ENCODE results near the gene LDAH. TPM values are rescaled to one million over a fixed set of nuclear protein-coding genes. Genes with fewer than 3 reads are reported as not detected.

Gene LDAH
- total RNA-seq, 2 donors from 2014 or later, result 3.5 to 6.0 TPM

DNA sequence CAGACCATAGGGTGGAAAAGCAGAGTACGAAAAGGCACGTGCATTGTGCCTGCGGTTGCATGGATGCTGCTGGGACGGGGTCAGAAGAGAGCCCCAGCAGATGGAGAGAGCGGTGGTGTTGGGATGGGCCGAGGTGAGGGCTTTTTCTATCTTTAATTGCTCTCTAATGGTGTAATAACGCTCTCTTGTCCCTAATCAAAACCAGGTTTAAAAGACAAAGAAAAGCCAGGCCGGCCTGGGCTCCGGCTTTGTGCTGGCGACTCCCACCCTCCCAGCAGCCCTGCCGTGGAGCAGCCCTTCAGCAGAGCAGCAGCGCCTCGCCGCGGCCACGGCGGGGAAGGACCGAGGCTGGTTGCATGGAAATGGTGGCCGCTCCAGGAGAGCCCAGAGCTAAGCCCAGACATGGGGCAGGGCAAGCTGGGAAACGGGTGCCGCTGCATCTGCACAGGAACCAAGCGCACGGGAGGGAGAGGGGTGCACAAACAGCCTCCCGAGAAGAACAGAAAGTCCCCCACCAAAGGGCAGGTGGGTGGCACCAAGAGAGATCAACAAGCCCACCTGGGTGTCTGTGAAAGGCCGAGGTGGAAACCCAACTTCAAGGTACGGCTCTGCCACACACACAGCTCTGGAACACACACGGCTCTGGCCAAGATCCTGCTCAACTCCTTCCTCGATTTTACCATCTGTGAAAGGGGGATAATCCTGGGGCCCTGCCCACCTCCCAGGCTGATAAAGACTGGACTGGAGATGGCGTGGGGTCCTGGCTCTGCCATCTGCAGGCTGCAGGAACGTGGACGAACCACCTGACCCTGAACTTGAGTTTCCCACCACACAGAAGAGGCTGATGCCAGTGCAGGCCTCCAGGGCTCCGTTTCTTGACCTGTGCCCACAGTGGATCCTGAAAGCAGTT, 187.0 kb downstream of the LDAH start:
- no peak overlapping the region for H3K4me3 ChIP-seq

DNA sequence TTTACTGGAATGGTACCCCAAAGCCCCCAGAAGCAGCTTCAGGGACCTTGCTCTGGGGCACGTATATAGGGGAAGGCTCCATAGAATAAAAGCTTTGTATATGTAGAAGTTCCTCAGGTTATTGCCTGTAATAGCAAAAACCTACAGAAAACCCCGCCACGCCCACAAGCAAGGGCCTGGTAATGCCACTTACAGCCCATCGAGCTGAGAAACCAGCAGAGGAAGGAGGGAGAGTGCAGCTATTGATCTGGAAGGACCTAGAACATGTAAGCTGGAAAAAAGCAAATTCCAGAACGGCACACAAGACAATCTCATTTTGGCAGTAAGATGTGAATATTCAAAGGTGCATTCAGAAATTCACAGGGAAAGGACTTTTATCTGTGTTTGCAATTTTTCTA, 187.8 kb downstream of the LDAH start:
- Histone ChIP-seq H3K4me1 (peaks cover 0 to 54% of the 10 kb centered on the region in 2 donors), H3K9me3 (no peaks in the 10 kb centered on the region), H3K27me3 (no peaks in the 10 kb centered on the region), H3K4me3 (no peak overlapping the region), H3K27ac (peak overlapping the region; percentile 87 to 91), H3K36me3 (peaks cover 15% of the 10 kb centered on the region)
- no peak for DNase-seq (ENCODE audit: low spot score)
- TF ChIP-seq, protein P1, sequence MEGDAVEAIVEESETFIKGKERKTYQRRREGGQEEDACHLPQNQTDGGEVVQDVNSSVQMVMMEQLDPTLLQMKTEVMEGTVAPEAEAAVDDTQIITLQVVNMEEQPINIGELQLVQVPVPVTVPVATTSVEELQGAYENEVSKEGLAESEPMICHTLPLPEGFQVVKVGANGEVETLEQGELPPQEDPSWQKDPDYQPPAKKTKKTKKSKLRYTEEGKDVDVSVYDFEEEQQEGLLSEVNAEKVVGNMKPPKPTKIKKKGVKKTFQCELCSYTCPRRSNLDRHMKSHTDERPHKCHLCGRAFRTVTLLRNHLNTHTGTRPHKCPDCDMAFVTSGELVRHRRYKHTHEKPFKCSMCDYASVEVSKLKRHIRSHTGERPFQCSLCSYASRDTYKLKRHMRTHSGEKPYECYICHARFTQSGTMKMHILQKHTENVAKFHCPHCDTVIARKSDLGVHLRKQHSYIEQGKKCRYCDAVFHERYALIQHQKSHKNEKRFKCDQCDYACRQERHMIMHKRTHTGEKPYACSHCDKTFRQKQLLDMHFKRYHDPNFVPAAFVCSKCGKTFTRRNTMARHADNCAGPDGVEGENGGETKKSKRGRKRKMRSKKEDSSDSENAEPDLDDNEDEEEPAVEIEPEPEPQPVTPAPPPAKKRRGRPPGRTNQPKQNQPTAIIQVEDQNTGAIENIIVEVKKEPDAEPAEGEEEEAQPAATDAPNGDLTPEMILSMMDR (IDR thresholded peaks at IDR 0.05), result no peak

More for the DNA sequence above, 187.0 kb downstream of the LDAH start:
- H3K27ac ChIP-seq, result peak overlapping the region; percentile 87 to 91
- TF ChIP-seq, protein P1 (IDR thresholded peaks at IDR 0.05), result peak; percentile 93 to 96
- DNase-seq (ENCODE audit: low spot score), result peak; percentile 89
- peaks cover 0 to 59% of the 10 kb centered on the region in 2 donors for H3K4me1 ChIP-seq
- H3K9me3 ChIP-seq, result no peaks in the 10 kb centered on the region
- H3K36me3 ChIP-seq, result peaks cover 22% of the 10 kb centered on the region
- no peaks in the 10 kb centered on the region for H3K27me3 ChIP-seq

DNA sequence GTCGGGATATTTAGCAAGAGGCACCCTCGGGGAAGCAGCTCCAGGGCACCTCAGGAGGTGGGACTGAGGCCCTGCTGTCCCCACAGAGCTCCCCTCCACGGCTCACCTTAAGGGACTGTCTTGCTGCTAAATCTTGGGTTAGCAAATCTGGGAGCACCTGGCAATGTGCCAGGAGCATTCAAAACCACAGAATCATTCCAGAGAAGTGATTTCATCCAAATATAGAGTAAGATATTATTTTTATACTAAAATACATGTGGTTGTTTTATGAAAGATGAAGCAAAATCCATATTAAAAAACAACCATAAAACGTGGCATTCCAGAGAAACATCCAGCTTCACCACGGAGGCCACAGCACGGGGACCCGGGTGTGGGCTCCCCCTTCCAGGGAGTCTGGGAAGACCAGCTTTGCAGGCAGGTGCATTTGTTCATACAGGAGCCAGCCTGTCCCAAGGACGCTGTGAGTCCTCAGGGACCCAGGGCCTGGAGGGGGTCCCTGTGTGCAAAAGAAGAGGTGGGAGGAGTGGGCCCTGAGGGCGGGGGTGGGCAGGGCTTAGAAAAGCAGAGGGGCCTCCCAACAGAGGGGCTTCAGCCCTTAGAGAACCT, 188.3 kb downstream of the LDAH start:
- TF ChIP-seq, protein P1 (IDR thresholded peaks at IDR 0.05), result no peak

More for the DNA sequence above, 188.3 kb downstream of the LDAH start:
- Histone ChIP-seq H3K27ac (peak overlapping the region; percentile 87 to 91), H3K36me3 (peaks cover 12% of the 10 kb centered on the region), H3K9me3 (no peaks in the 10 kb centered on the region), H3K4me3 (no peak overlapping the region), H3K27me3 (no peaks in the 10 kb centered on the region), H3K4me1 (peaks cover 0 to 54% of the 10 kb centered on the region in 2 donors)
- DNase-seq (ENCODE audit: low spot score), result no peak

Other genes starting within 250 kb of the LDAH start
- gene HS1BP3, start 172.0 kb downstream of the LDAH start, total RNA-seq, result 10 to 100 TPM; 19.5 to 26.0 TPM
- 1 to 10 TPM; 1.1 to 1.7 TPM for gene GDF7, start 156.0 kb downstream of the LDAH start, total RNA-seq
- 10 to 100 TPM; 20.1 to 45.3 TPM for gene APOB, start 221.0 kb upstream of the LDAH start, total RNA-seq